Right ventricle myocardium inferior (tissue), 1 donor: ENCODE measurements around the gene SPATS2L. TPM values are rescaled to one million over a fixed set of nuclear protein-coding genes. Genes with fewer than 3 reads are reported as not detected.
A peak's percentile ranks its signal among the peaks of the same experiment; 100 is the strongest.

Experiments
- ATAC-seq: fragments of 200-7000 bp; cut with Tn5 transposase; one replicate; pipeline ENCODE4 v1.9.1; 2020; ENCODE audit warnings: mild to moderate bottlenecking, moderate library complexity
- DNase-seq: peaks from one replicate; pipeline ENCODE4 v3.0.0; 2021; ENCODE audit errors: missing footprints
- intact Hi-C: fragments of 100-400 bp; cut with DNase I; formaldehyde crosslinking; loops from one replicate; pipeline ENCODE4 v1.11.0; 2022
- long read RNA-seq: library from polyadenylated mRNA; unstranded; transcript quantifications from one replicate; pipeline ENCODE4 v2.0.0, GENCODE V29; 2021
- total RNA-seq: library from RNA; stranded (reverse); fragmentation: NEBNext Ultra II Directional; extraction: Animal tissue kit (Norgen Biotek cat#: 25700); gene quantifications from one replicate; pipeline ENCODE4 v1.2.1, GENCODE V29; 2021
- donor health status: DM: no; HTN: yes; CAD: no; lungs with severe emphysema.

SPATS2L gene
- total RNA-seq = 89.5 TPM
- long read RNA-seq, transcript SPATS2L-204 (13 exons, 2,463 nt) = major isoform, 23 of 88 reads
- long read RNA-seq, transcript SPATS2L-209 (13 exons, 2,698 nt) = minor isoform, 6 of 88 reads
- long read RNA-seq, transcript SPATS2L-202 (12 exons, 2,119 nt) = minor isoform, 6 of 88 reads
- long read RNA-seq, partial matches to known transcripts = 11 of 88 reads
- long read RNA-seq, other reads (novel, unspliced or antisense) = 42 of 88 reads

GRCh38 chr2:200306196-200306930 lies at the start of gene SPATS2L:
Gene SPATS2L, plus strand, starts transcription at chr2:200306693. Its CDS starts 82,552 bp downstream, at chr2:200389245.
- intact Hi-C loops = loop anchor here (2.0 to 5.0 kb wide), 5 partner anchors 71 to 320 kb away; no protein-coding TSS in a partner anchor
- peak; percentile 88 for ATAC-seq
- DNase-seq = peak; percentile 89

DNA sequence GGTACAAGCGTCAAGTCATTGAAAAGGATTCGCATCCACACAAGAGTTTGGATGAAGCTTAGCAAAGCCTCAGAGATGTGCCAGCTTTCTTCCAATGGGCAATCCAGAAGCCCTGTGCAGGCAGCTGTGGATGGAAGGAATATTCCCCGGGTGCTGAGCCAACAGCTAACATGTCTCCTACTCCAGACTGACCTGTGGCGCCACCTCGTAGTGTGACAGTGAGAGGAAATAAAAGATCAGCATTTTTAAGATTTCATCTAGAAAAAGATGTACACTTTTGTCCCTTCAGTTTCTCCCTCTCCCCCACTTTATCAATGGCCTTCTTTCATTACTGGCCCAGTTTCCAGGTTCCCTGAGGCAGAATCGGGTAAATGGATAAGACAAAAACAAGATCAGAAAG lies 48.9 kb upstream of the SPATS2L start:
- ATAC-seq (no peak), DNase-seq (no peak)
- intact Hi-C loops = no loop called here

DNA sequence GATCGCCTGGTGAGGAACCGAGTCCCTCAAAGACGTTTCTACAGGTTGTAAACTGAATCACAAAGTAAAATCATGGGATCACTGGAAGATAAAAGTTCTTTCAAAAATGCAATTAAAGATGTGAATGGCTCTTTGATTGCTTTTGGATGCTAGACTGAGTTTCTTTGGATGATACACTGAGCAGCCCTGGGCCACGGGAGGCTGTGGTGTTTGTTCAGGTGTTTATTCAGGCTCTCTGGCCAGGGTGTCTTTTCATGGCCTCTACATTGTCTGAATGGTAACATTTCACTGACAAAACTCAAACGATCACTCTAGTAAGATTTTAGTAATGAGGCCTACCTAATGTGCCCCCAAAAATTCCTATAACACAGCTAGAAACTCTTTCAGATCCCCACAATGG lies 48.4 kb upstream of the SPATS2L start:
- no peak for ATAC-seq
- intact Hi-C loops = no loop called here
- DNase-seq = no peak

GRCh38 chr2:200258881-200259576 lies 47.5 kb upstream of the SPATS2L start:
- intact Hi-C loops = no loop called here
- ATAC-seq (no peak), DNase-seq (no peak)

- ATAC-seq = no peak
- intact Hi-C loops = no loop called here
- no peak for DNase-seq
These were observed 46.9 kb upstream of the SPATS2L start for GRCh38 chr2:200259577-200259957.

GRCh38 chr2:200262047-200262446 lies 44.4 kb upstream of the SPATS2L start:
- no peak for ATAC-seq
- no peak for DNase-seq
- intact Hi-C loops = no loop called here

DNA sequence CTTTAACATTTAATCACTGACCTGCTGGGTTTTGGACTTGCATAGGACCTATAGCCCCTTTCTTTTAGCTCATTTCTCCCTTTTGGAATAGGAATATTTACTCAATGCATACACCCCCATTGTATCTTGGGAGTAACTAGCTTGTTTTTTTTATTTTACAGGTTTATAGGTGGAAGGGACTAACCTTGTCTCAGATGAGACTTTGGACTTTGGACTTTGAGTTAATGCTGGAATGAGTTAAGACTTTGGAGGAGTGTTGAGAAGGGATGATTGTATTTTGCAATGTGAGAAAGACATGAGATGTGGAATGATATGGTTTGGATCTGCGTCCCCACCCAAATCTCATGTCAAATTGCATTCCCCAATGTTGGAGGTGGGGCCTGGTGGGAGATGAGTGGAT lies 43.2 kb upstream of the SPATS2L start:
- no peak for ATAC-seq
- DNase-seq = no peak
- intact Hi-C loops = no loop called here

- DNase-seq (no peak), ATAC-seq (no peak)
- intact Hi-C loops = no loop called here
These were observed 41.9 kb upstream of the SPATS2L start for GRCh38 chr2:200264631-200265030.

DNA sequence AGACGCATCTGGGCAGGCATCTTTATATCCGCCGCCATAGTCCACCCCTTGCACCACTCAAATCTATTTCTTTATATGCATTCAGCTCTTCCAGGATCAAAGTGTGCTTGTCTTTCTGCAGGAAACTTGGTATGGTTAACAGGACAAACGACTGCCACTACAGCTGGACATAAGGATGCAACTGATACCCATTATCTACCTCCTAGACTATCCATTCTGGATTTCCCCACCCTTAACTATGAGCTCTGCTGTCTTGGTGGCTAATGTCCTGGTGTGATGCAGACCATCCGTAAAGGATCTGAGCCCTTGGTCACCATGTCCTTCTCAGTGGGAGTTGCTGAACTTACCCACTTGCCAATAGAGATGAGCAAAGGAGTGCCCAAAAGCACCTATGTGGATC lies 40.1 kb upstream of the SPATS2L start:
- intact Hi-C loops = no loop called here
- DNase-seq = no peak

DNA sequence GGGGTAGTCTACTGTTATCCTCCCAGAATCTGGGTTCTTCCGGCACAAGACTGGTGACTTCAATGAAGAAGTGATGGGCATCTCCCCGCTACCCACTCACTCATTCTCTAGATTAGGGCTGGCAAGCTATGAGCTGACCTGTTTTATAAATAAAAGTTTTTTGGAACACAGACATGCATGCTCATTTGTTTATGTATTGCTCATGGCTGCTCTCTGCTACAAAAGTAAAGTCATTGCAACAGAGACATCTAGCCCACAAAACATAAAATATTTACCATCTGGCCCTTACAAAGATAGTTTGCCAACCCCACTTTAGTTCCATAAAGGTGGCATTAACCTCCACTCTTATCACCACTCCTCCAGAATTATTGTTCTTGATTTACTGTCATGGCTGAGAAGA lies 39.1 kb upstream of the SPATS2L start:
- peak; percentile 26 for ATAC-seq

More for the DNA sequence above, 40.1 kb upstream of the SPATS2L start:
- no peak for ATAC-seq

DNA sequence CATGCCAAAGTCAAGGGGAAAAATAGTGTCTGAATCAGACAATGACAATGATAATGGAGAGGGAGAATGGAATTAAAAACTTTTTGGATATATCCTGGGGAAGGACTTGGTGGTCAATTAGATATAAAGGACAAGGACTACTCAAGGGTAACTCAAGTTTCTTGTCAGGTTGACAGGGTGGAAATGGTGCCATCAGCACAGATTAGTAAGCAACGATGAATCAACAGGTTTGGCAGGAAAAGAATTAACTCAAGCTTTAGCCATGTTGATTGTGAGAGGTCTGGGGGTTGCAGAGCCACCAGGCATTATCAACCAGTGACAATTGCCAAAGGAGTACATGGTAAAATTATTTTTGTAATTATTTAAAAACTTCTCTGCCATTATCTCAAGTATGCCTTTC lies 35.8 kb upstream of the SPATS2L start:
- DNase-seq (no peak), ATAC-seq (no peak)
- intact Hi-C loops = no loop called here

More for the DNA sequence above, 39.1 kb upstream of the SPATS2L start:
- DNase-seq = no peak
- intact Hi-C loops = no loop called here

DNA sequence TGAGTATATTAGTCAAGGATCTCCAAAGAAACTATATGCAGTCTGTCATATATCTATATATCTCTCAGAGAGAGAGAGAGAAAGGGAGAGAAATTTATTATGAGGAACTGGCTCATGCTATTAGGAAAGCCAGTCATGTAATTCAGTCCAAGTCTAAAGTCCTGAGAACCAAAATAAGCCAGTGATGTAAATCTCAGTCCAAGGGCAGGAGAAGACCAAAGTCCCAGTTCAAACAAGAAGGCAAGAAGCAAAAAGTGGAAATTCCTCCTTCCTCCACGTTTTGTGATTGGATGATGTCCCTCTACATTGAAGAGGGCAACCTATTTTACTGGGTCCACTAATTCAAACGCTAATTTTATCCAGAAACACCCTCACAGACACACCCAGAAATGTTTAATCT lies 34.2 kb upstream of the SPATS2L start:
- ATAC-seq (no peak), DNase-seq (no peak)
- intact Hi-C loops = no loop called here

DNA sequence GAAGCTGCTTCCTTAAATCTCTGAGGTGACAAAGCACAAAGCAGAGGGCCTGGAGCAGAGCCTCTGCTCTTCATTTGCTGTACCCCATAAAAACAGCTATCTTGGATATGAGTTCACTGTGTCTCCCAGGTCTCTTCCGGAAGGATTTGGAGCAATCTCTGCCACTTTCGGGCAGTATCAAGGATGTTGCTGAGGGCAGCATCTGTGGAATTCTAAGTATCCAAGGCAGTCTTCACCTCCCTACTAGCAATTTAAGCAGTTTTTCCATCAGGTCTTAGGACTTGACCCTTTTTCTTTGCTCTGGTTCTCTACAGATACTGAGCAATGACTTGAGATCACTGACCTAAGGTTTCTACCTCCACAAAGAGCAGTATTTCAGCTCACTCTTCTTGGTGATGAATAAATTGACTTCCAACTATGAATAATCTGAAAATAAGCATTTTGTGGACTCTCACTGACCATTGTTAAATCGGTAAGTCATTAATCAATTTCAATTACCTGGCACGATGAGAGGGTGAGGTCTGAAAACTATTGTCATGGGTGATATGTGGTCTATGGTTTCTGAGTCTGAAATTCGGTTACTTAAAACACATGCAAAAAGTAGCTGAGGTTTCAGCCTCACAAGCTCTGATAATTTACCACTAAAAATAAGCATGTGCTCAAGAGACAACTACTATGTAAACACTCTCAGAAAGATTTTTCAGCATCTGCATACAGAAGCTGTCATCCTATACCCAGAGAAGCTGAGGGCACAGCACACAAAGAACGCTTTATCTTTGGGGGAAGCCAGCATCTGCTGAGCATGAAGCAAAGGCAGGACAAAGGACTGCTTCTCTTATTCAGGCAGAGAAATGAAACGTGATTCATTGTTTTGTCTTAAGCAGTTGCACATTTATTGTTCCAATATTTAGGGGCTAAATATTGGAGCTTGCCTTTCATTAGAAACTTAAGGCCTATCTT lies 32.1 kb upstream of the SPATS2L start:
- DNase-seq (no peak), ATAC-seq (no peak)
- intact Hi-C loops = no loop called here

DNA sequence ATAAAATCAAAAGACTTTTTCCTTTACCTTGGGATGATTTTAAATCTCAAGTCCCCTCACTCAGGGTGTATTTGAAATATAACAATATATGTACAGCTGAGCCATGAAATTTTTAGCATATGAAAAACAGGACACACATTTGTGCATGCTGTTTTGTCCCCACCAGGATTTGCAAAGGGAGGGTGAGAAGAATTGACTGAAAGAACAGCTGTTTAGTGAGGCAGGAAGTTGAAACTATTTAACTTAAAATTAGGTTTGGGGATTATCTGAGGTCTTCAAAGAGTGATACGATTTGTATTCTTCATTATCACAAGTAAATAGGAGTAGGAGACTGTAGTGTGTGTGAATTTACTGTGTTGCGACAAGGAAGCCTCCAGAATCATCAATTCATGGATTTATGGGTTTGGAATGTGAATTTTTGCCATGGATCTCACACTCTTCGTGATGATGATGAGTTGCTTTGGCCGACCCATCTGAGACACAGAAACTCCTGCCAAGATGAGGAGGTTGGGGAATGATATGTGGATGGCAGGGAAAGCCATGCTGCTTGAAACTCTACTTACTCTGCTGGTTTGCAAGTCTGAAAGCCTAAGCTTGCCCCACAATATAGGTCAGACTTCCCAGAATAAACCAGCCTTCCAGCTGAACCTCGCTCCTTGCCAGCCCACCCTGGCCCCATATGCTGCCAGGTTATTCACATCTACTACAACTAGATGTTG lies 31.0 kb upstream of the SPATS2L start:
- intact Hi-C loops = no loop called here

DNA sequence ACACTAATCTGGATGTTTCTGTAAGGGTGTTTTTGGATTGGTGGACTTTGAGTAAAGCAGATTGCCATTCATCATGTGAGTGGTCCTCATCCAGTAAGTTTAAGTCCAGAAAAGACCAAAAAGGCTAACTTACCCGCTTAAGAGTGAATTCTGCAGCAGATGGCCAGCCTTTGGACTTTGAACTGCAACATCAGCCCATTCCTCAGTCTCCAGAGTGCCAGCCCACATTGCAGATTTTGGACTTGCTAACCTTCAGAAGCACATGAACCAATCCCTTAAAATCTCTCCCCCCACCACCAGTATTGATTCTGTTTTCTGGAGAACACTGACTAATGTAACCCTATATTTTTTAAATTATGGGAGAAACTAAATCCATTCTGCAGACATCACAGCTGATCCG lies 30.0 kb upstream of the SPATS2L start:
- no peak for DNase-seq
- intact Hi-C loops = no loop called here
- no peak for ATAC-seq

More for the DNA sequence above, 31.0 kb upstream of the SPATS2L start:
- ATAC-seq (no peak), DNase-seq (no peak)

GRCh38 chr2:200278694-200279316 lies 27.7 kb upstream of the SPATS2L start:
- DNase-seq = no peak
- ATAC-seq = no peak
- intact Hi-C loops = no loop called here

- intact Hi-C loops = no loop called here
- ATAC-seq = no peak
- DNase-seq = no peak
These were observed 26.6 kb upstream of the SPATS2L start for GRCh38 chr2:200279857-200280256.

- DNase-seq = no peak
- intact Hi-C loops = no loop called here
- ATAC-seq = no peak
These were observed 19.9 kb upstream of the SPATS2L start for GRCh38 chr2:200286578-200286977.
